HG03457 (cell line): Measurements from ENCODE around the gene CHPT1.

Experiments
- ATAC-seq: cut with Tn5 transposase; IDR thresholded peaks from one replicate; pipeline ENCODE4 v1.9.1; 2021; ENCODE audit warnings: moderate number of reproducible peaks; ENCODE audit not compliant: unreplicated experiment

The CHPT1 gene

DNA sequence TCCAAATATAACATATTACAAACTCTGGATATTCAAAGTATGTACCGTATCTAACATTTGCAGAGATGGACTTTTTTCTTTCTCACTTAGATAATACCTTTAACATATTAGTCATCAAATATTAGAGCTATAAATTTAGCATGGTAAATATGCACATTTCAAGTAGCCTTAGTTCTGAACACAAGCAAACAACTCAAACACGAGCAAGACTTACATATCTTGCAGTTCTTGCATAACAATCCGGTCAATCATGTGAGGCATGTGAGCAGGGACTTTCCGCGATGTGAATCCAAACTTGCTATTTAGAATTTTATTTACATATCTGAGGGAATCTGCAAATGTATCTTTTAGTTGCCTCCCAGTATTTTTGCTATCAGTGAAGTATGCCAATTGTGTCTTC, 63.9 kb downstream of the CHPT1 start:
- no peak for ATAC-seq

- ATAC-seq, result no peak
These were observed 64.3 kb downstream of the CHPT1 start for GRCh38 chr12:101761781-101762180.

- no peak for ATAC-seq
These were observed 65.9 kb downstream of the CHPT1 start for GRCh38 chr12:101763246-101763931.

DNA sequence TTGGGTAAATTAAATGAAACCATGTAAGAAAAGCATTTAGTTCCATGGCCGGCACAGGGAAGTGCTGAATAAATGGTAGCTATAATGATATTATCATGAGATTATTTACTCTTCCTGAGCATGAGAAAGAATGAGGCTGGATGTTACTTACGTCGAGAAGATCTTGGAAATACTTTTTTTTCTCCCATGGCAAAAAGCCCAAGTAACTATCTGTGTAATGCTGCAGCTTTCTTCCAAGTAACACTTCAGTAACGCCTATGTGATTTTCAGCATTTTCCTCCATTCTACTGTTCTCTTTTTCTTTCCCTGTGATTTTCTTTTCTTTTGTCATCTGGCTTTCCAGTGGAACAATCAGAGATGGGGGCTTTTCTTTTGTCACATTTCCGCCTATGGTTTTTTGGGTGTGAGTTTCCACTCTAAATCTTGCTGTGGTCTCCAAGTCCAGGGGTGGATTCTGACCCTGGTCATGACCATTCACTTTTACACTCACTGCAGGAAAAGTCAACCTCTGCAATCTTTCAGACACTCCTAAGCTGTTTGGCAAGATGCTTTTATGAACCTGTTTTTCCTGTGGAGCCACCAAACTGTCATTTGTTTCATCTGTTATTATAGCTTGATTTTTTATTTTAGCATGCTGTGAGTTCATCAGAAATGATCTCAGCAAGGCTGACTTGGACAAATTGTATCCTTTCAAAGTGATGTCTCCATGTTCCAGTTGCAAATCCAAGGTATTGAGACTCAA, 66.8 kb downstream of the CHPT1 start:
- ATAC-seq, result no peak

DNA sequence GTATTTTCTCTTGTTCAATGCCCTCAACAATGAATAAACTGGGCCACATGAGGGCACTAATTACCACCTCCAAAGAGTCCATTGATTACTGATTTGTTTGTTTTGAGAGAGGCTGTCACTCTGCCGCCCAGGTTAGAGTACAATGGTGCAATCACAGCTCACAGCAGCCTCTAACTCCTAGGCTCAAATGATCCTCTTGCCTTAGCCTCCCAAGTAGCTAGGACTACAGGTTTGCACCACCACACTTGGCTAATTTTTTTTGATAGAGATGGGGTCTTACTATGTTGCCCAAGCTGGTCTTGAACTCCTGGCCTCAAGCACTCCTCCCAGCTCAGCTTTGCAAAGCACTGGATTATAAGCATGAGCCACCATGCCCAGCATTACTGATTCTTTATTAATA, 70.1 kb downstream of the CHPT1 start:
- no peak for ATAC-seq

DNA sequence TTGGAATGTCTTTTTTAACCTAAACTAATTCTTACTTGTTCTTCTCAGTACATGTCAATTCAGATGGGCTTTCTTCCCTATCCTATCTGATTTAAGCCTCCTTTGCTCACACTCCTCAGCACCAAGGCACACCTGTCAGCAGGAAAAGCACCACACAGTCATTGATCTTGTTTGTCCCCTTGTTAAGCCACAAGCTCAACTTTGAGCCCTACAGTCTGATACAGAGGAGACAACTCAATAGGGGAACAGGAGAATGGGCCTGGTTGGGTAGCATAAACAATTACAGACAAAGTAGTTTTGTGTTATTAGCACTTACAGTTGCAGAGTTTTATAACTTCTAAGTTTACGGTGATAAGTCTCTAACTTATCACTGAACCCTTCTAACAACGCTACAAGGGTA, 71.3 kb downstream of the CHPT1 start:
- ATAC-seq, result no peak

- no peak for ATAC-seq
These were observed 72.4 kb downstream of the CHPT1 start for GRCh38 chr12:101769865-101770264.

DNA sequence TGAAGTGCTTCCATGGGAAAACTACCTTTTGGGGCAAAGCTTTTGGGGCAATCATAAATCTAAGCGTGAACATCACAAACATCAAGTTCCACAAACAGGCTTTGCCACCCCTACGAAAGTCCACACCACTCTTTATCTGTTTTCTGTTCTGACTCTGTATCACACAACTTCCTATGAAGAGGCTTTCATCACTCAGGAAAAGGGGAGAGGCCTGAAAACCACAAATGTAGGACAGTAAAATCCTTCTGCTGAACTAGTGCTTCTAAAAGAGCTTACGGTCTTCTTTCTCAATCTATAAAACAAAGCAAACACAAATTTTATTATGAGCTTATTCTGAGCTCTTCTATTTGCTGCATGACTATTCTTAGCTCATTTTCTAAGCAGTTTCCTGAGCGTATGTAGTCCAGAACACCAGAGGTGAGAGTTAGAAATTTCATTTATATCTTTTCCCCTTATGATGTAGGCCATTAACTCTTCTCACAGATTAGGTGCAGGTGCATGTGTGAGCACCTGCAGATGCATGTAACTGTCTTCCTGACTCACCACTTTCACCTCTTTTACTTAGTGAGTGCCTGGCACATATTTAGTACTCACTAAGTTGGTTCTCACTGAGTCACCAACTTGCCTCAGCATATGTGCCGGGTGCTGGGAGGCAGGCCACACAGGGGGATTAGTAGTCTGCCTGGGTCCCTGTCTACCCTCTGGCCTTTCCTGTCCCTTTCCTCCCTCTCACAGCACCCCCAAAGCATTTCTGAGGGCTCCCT, 74.8 kb downstream of the CHPT1 start:
- ATAC-seq, result no peak

GRCh38 chr12:101773650-101774162, 76.3 kb downstream of the CHPT1 start:
- ATAC-seq, result no peak

DNA sequence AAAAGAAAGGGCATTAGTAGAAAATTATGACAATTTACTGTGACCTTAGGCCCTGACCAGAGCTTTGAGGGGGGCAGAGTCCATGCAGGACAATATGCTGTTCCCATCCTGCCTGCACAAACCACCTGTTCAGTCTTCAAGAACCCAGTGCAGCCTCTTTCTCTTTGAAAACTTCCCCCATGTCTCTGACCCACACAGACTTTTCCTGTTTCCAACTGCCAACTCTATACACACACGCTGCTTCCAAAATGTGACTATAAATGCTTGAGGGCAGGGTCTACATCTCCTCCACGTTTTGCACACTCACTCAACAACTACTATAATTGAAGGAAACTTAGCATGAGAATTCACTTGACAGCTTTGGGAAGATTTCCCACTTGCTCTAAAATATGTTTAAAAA, 78.4 kb downstream of the CHPT1 start:
- ATAC-seq, result no peak

GRCh38 chr12:101777485-101777884, 80.0 kb downstream of the CHPT1 start:
- no peak for ATAC-seq

DNA sequence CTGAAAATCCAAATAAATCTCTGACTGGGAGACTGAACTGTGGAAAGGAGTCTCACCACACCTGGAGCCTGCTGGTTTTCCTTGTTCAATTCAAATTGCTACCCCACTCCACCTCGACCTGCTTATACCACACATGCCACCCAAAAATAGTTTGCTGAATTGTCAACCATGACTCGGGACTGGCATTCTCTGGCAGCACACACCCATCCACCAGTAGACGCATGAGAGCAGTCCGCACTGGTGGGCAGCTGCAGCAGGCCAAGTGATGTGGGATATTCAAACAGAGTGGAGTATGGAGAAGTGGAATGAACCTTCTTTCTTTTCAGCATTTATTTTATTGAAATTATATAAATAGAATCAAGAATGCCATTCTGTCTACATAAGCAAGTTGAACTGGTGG, 80.5 kb downstream of the CHPT1 start:
- no peak for ATAC-seq
